ENCODE results near the gene EPB41L4A.
"Not testable (repeated sequence)": the region's sequence is repeated elsewhere in the genome, so short reads cannot be mapped to it uniquely, and the experiment has no call there.

DNA sequence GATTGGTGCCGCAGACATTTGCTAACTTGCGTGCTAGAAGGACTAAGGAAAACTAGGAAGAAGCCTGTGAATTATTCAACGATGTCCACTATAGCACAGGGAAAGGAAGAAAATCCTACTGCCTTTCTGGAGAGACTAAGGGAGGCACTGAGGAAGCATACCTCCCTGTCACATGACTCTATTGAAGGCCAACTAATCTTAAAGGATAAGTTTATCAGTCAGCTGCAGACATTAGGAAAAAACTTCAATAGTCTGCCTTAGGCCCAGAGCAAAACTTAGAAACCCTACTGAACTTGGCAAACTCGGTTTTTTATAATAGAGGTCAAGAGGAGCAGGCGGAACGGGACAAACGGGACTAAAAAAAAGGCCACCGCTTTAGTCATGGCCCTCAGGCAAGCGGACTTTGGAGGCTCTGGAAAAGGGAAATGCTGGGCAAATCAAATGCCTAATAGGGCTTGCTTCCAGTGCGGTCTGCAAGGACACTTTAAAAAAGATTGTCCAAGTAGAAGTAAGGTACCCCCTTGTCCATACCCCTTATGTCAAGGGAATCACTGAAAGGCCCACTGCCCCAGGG lies 28.2 kb upstream of the EPB41L4A start:
- TF ChIP-seq, protein P1, sequence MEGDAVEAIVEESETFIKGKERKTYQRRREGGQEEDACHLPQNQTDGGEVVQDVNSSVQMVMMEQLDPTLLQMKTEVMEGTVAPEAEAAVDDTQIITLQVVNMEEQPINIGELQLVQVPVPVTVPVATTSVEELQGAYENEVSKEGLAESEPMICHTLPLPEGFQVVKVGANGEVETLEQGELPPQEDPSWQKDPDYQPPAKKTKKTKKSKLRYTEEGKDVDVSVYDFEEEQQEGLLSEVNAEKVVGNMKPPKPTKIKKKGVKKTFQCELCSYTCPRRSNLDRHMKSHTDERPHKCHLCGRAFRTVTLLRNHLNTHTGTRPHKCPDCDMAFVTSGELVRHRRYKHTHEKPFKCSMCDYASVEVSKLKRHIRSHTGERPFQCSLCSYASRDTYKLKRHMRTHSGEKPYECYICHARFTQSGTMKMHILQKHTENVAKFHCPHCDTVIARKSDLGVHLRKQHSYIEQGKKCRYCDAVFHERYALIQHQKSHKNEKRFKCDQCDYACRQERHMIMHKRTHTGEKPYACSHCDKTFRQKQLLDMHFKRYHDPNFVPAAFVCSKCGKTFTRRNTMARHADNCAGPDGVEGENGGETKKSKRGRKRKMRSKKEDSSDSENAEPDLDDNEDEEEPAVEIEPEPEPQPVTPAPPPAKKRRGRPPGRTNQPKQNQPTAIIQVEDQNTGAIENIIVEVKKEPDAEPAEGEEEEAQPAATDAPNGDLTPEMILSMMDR (IDR thresholded peaks at IDR 0.05): not testable (repeated sequence)
- TF ChIP-seq POLR2AphosphoS5 (IDR thresholded peaks at IDR 0.05); POLR2A (IDR thresholded peaks at IDR 0.05; ENCODE audit: low read depth); EP300 (IDR thresholded peaks at IDR 0.05): not testable (repeated sequence)
